BLaER1 treated with 17β-estradiol and CSF1 and Interleukin-3, amounts not matched to agents 10 nM and 100 nM (cell line): ENCODE data around the gene CFAP251.

Source experiments
- H3K27ac ChIP-seq, 11 experiments: shearing (Covaris generic); formaldehyde crosslinking; 2 replicates each; pipeline ENCODE4 v1.8.1; 2022
- H3K27me3 ChIP-seq, 11 experiments: shearing (Covaris generic); formaldehyde crosslinking; 2 replicates each; pipeline ENCODE4 v1.8.1; 2022
- H3K36me3 ChIP-seq, 11 experiments: shearing (Covaris generic); formaldehyde crosslinking; 2 replicates each; pipeline ENCODE4 v1.8.1; 2022
- H3K4me1 ChIP-seq, 10 experiments: shearing (Covaris generic); formaldehyde crosslinking; 2 replicates each; pipeline ENCODE4 v1.8.1; 2022
- H3K4me2 ChIP-seq, 11 experiments: shearing (Covaris generic); formaldehyde crosslinking; 2 replicates each; pipeline ENCODE4 v1.8.1; 2022
- H3K4me3 ChIP-seq, 10 experiments: shearing (Covaris generic); formaldehyde crosslinking; 2 replicates each; pipeline ENCODE4 v1.8.1; 2022
- H3K9ac ChIP-seq, 11 experiments: shearing (Covaris generic); formaldehyde crosslinking; 2 replicates each; pipeline ENCODE4 v1.8.1; 2022
- H3K9me3 ChIP-seq, 11 experiments: shearing (Covaris generic); formaldehyde crosslinking; replicated peaks in 1 of 11; 2 replicates each; pipeline ENCODE4 v1.8.1; 2022
- H4K20me1 ChIP-seq, 11 experiments: shearing (Covaris generic); formaldehyde crosslinking; 2 replicates each; pipeline ENCODE4 v1.8.1; 2022
- Cebpa-rat ChIP-seq, 11 experiments: shearing (Covaris generic); IDR thresholded peaks; 2 replicates each; pipeline ENCODE4 v1.8.1; 2022

CFAP251 gene

GRCh38 chr12:121932914-121933521, 14.6 kb downstream of the CFAP251 start:
- no peaks in the 10 kb centered on the region for H3K27me3 ChIP-seq
- H3K4me2 ChIP-seq = peak overlapping the region; percentile 12 to 81 (median 57); a peak in 20 of 22 replicates
- no peaks in the 10 kb centered on the region for H4K20me1 ChIP-seq
- peaks cover 20 to 64% (median 52%) of the 10 kb centered on the region in 10 experiments for H3K4me1 ChIP-seq
- H3K9me3 ChIP-seq = peaks cover 5 to 15% (median 14%) of the 10 kb centered on the region in 11 experiments; a peak in 16 of 22 replicates
- no peak overlapping the region for H3K4me3 ChIP-seq
- H3K36me3 ChIP-seq = peaks cover 0 to 16% (median 8%) of the 10 kb centered on the region in 11 experiments; a peak in 9 of 22 replicates
- H3K9ac ChIP-seq = peak overlapping the region in 3 of 11 experiments; percentile 13 to 26 (median 15); a peak in 2 of 22 replicates
- H3K27ac ChIP-seq = peak overlapping the region in 8 of 11 experiments; percentile 3 to 75 (median 70); a peak in 13 of 22 replicates
- TF ChIP-seq Cebpa-rat (IDR thresholded peaks at IDR 0.05) = no peak

GRCh38 chr12:121933522-121934308, 15.3 kb downstream of the CFAP251 start:
- Histone ChIP-seq H3K27me3 (no peaks in the 10 kb centered on the region), H3K9me3 (peaks cover 5 to 17% (median 15%) of the 10 kb centered on the region in 11 experiments; a peak in 16 of 22 replicates), H3K27ac (peak overlapping the region in 8 of 11 experiments; percentile 15 to 75 (median 70); a peak in 12 of 22 replicates), H3K36me3 (peaks cover 0 to 16% (median 8%) of the 10 kb centered on the region in 11 experiments; a peak in 9 of 22 replicates), H3K4me2 (peak overlapping the region; percentile 23 to 81 (median 57); a peak in 21 of 22 replicates), H3K9ac (peak overlapping the region in 2 of 11 experiments; percentile 13 to 26; a peak in 2 of 22 replicates), H4K20me1 (no peaks in the 10 kb centered on the region), H3K4me3 (no peak overlapping the region), H3K4me1 (peaks cover 18 to 68% (median 54%) of the 10 kb centered on the region in 10 experiments)
- no peak for TF ChIP-seq Cebpa-rat (IDR thresholded peaks at IDR 0.05)

- peaks cover 5 to 17% (median 15%) of the 10 kb centered on the region in 11 experiments; a peak in 16 of 22 replicates for H3K9me3 ChIP-seq
- H3K27ac ChIP-seq = peak overlapping the region in 6 of 11 experiments; percentile 15 to 75 (median 67); a peak in 6 of 22 replicates
- no peaks in the 10 kb centered on the region; a peak in 1 of 22 replicates for H3K27me3 ChIP-seq
- peak overlapping the region in 10 of 11 experiments; percentile 36 to 81 (median 58); a peak in 17 of 22 replicates for H3K4me2 ChIP-seq
- H4K20me1 ChIP-seq = no peaks in the 10 kb centered on the region
- no peak overlapping the region for H3K9ac ChIP-seq
- H3K4me1 ChIP-seq = peaks cover 23 to 71% (median 59%) of the 10 kb centered on the region in 10 experiments
- no peak overlapping the region for H3K4me3 ChIP-seq
- peaks cover 0 to 16% (median 8%) of the 10 kb centered on the region in 11 experiments; a peak in 9 of 22 replicates for H3K36me3 ChIP-seq
- no peak for TF ChIP-seq Cebpa-rat (IDR thresholded peaks at IDR 0.05)
Observed at GRCh38 chr12:121934309-121934664, 15.9 kb downstream of the CFAP251 start.

GRCh38 chr12:121937654-121938053, 19.3 kb downstream of the CFAP251 start:
- Histone ChIP-seq H4K20me1 (no peaks in the 10 kb centered on the region), H3K36me3 (peaks cover 0 to 17% (median 8%) of the 10 kb centered on the region in 11 experiments; a peak in 9 of 22 replicates), H3K4me2 (peak overlapping the region in 9 of 11 experiments; percentile 3 to 53 (median 21); a peak in 9 of 22 replicates), H3K4me1 (peaks cover 23 to 78% (median 57%) of the 10 kb centered on the region in 10 experiments), H3K4me3 (no peak overlapping the region), H3K27me3 (no peaks in the 10 kb centered on the region; a peak in 1 of 22 replicates), H3K27ac (peak overlapping the region in 1 of 11 experiments; percentile 9; a peak in 2 of 22 replicates), H3K9me3 (peaks cover 5 to 17% (median 15%) of the 10 kb centered on the region in 11 experiments; a peak in 16 of 22 replicates), H3K9ac (no peak overlapping the region)
- no peak for TF ChIP-seq Cebpa-rat (IDR thresholded peaks at IDR 0.05)

- Histone ChIP-seq H3K4me3 (no peak overlapping the region), H3K27ac (no peak overlapping the region), H3K9ac (peak overlapping the region in 1 of 11 experiments; percentile 23; a peak in 1 of 22 replicates), H3K27me3 (no peaks in the 10 kb centered on the region; a peak in 1 of 22 replicates), H4K20me1 (no peaks in the 10 kb centered on the region), H3K4me2 (peak overlapping the region; percentile 28 to 77 (median 48); a peak in 21 of 22 replicates), H3K9me3 (peaks cover 5 to 17% (median 15%) of the 10 kb centered on the region in 11 experiments; a peak in 16 of 22 replicates), H3K4me1 (peaks cover 14 to 66% (median 45%) of the 10 kb centered on the region in 10 experiments; a peak in 18 of 20 replicates), H3K36me3 (peaks cover 0 to 19% (median 8%) of the 10 kb centered on the region in 11 experiments; a peak in 9 of 22 replicates)
- no peak for TF ChIP-seq Cebpa-rat (IDR thresholded peaks at IDR 0.05)
Observed at GRCh38 chr12:121939186-121939585, 20.8 kb downstream of the CFAP251 start.

- Histone ChIP-seq H3K4me1 (peaks cover 14 to 65% (median 42%) of the 10 kb centered on the region in 10 experiments; a peak in 18 of 20 replicates), H3K4me2 (peak overlapping the region in 3 of 11 experiments; percentile 0 to 58 (median 33); a peak in 2 of 22 replicates), H4K20me1 (no peaks in the 10 kb centered on the region), H3K4me3 (no peak overlapping the region), H3K9ac (no peak overlapping the region), H3K36me3 (peaks cover 0 to 15% (median 6%) of the 10 kb centered on the region in 11 experiments; a peak in 9 of 22 replicates), H3K9me3 (peaks cover 5 to 17% (median 15%) of the 10 kb centered on the region in 11 experiments; a peak in 16 of 22 replicates), H3K27ac (no peak overlapping the region), H3K27me3 (no peaks in the 10 kb centered on the region; a peak in 1 of 22 replicates)
- no peak for TF ChIP-seq Cebpa-rat (IDR thresholded peaks at IDR 0.05)
Observed at GRCh38 chr12:121939992-121940766, 21.8 kb downstream of the CFAP251 start.

- Histone ChIP-seq H3K4me3 (no peak overlapping the region), H3K27me3 (no peaks in the 10 kb centered on the region; a peak in 1 of 22 replicates), H3K9me3 (peaks cover 7 to 22% (median 10%) of the 10 kb centered on the region in 11 experiments; a peak in 17 of 22 replicates), H3K36me3 (peaks cover 0 to 9% (median 3%) of the 10 kb centered on the region in 11 experiments; a peak in 8 of 22 replicates), H3K27ac (0 out of 22 replicates have a peak overlapping the region, but pooled peaks of 1 of the 11 experiments have one; percentile 19), H3K9ac (0 out of 22 replicates have a peak overlapping the region, but pooled peaks of 1 of the 11 experiments have one; percentile 1), H3K4me1 (peaks cover 14 to 52% (median 41%) of the 10 kb centered on the region in 10 experiments; a peak in 18 of 20 replicates), H3K4me2 (peak overlapping the region; percentile 0 to 84 (median 58); a peak in 21 of 22 replicates), H4K20me1 (no peaks in the 10 kb centered on the region)
- no peak for TF ChIP-seq Cebpa-rat (IDR thresholded peaks at IDR 0.05)
Observed at GRCh38 chr12:121942145-121942718, 23.8 kb downstream of the CFAP251 start.
